ENCODE data around the gene RNF31. TPM values are rescaled to one million over a fixed set of nuclear protein-coding genes. Genes with fewer than 3 reads are reported as not detected.

RNF31 gene
- total and polyA plus RNA-seq, 2 donors (not counting 3 experiments of a cell fraction or from before 2014, with no cell fraction given), result 32.3 to 69.7 TPM

DNA sequence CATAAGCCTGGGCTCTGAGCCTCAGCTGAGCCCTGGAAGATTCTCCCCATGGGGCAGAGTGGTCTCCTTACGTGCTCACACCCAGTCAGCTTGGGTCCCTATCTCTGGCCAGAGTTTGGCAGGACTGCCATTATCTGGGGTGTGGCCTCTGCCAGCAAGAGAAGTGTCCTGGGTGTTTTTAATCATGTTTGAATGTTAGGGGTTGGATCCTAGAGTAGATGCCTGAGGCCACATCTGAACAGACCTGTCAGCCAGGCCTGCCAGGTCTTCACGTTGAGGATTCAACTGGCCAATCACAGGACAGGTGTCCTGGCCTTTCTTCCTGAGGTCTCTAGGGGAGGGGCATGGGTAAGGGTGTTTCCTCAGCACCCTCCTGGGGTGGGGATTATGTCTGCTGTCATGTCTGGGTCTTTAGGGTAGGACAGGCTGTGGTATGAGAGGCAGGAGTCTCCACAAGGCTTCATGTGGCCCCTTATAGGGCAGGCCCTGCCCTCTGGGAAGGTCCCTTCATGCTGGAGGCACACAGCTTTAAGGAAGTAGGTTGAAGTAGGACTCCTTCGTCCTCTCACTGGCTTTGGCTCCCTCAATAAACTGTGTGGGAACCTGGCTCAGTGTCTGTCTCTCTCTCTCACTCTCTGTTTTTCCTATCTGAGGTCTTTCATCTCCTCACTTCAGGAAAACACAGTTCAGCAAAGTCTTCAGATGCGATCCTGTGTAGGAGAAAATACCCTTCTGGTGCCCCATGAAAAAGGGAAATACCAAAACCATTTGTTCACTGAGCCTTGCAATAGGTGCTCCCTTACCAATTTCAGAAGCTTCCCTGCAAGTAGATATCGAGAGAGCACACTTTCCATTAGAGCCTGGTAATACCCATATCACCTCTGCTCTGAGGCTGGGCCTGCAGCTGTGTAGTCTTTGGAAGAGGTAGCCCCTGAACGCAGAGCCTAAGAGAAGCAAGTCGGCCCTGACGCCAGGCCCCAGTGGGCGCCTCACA lies 23.6 kb upstream of the RNF31 start:
- TF ChIP-seq POLR2A (IDR thresholded peaks at IDR 0.05; ENCODE audit: low read depth, low read length) (no peak), MYC (IDR thresholded peaks at IDR 0.05; ENCODE audit: low read depth, low read length) (no peak), MAX (IDR thresholded peaks at IDR 0.05; ENCODE audit: insufficient read depth, insufficient read length) (no peak), JUN (IDR thresholded peaks at IDR 0.05; ENCODE audit: borderline replicate concordance, insufficient read depth, insufficient read length, low read depth) (no peak), FOS (IDR thresholded peaks at IDR 0.05; ENCODE audit: borderline replicate concordance, insufficient read depth, low read length) (no peak), EZH2 (IDR thresholded peaks at IDR 0.05; ENCODE audit: borderline replicate concordance, low read depth, low read length, severe bottlenecking) (no peak), GATA2 (IDR thresholded peaks at IDR 0.05; ENCODE audit: insufficient read depth, insufficient read length, low read depth, low read length) (no peak), POLR2AphosphoS5 (IDR thresholded peaks at IDR 0.05; ENCODE audit: insufficient read depth, low read depth, low read length) (no peak)
- TF ChIP-seq, protein P1, sequence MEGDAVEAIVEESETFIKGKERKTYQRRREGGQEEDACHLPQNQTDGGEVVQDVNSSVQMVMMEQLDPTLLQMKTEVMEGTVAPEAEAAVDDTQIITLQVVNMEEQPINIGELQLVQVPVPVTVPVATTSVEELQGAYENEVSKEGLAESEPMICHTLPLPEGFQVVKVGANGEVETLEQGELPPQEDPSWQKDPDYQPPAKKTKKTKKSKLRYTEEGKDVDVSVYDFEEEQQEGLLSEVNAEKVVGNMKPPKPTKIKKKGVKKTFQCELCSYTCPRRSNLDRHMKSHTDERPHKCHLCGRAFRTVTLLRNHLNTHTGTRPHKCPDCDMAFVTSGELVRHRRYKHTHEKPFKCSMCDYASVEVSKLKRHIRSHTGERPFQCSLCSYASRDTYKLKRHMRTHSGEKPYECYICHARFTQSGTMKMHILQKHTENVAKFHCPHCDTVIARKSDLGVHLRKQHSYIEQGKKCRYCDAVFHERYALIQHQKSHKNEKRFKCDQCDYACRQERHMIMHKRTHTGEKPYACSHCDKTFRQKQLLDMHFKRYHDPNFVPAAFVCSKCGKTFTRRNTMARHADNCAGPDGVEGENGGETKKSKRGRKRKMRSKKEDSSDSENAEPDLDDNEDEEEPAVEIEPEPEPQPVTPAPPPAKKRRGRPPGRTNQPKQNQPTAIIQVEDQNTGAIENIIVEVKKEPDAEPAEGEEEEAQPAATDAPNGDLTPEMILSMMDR (IDR thresholded peaks at IDR 0.05; ENCODE audit: extremely low read depth in 1 of 2, insufficient read depth in 1 of 2, low read depth in 1 of 2, low read length in 2 of 2), result no peak
- no peaks in the 10 kb centered on the region for H3K9me1 ChIP-seq (replicated peaks; ENCODE audit: control insufficient read depth, extremely low read depth, insufficient read depth, low read length)
- H3K4me3 ChIP-seq (replicated peaks in 1 of 3; ENCODE audit: insufficient read depth in 1 of 3, low read depth in 1 of 3, low read length in 3 of 3), result no peak overlapping the region
- H3K9me3 ChIP-seq (replicated peaks; ENCODE audit: control insufficient read depth, insufficient read depth, low read length), result no peaks in the 10 kb centered on the region
- TSS peak; percentile 31 for BruUV-seq (replicated peaks)
- dilution Hi-C loops (cut with MboI; ENCODE audit: extremely low pct_ligation_motif_present, low sequenced_read_pairs) (no loop called here), intact Hi-C loops (cut with micrococcal nuclease) (no loop called here)
- H3K4me1 ChIP-seq (ENCODE audit: control insufficient read depth, extremely low read depth, insufficient read depth, low read length), result no peaks in the 10 kb centered on the region
- POLR2A ChIA-PET, result interaction anchor here (1.2 kb wide), 1 partner anchor 9 kb away, joined by 3 read pairs; no protein-coding TSS in a partner anchor
- no peak overlapping the region for H3K9ac ChIP-seq (replicated peaks; ENCODE audit: extremely low read depth, insufficient read depth, low read length)
- H3K27ac ChIP-seq (ENCODE audit: insufficient read depth, low read depth, low read length), result no peak overlapping the region
- no peak overlapping the region for H3K4me2 ChIP-seq (ENCODE audit: insufficient read depth, low read length)
- CTCF ChIA-PET, result interaction anchor here (1.3 to 1.4 kb wide), 1 partner anchor 37 kb away, joined by 3 to 5 read pairs; the partner anchor contains the start of gene IRF9
- H3K36me3 ChIP-seq (ENCODE audit: control insufficient read depth in 2 of 2, extremely low read depth in 1 of 2, insufficient read depth in 2 of 2, low read length in 2 of 2), result peaks cover 7 to 31% of the 10 kb centered on the region in 2 experiments
- no peaks in the 10 kb centered on the region for H3K27me3 ChIP-seq (ENCODE audit: control insufficient read depth in 2 of 2, insufficient read depth in 2 of 2, low read length in 2 of 2)
- no peak overlapping the region for H2AFZ ChIP-seq (ENCODE audit: low read depth, low read length)
- DNase-seq (ENCODE audit: low read depth, low spot score) (no peak), FAIRE-seq (no peak)
- H4K20me1 ChIP-seq (replicated peaks; ENCODE audit: control insufficient read depth, extremely low read depth, insufficient read depth, low read length), result no peaks in the 10 kb centered on the region
- H3K79me2 ChIP-seq (ENCODE audit: control insufficient read depth, insufficient read depth, low read length), result no peaks in the 10 kb centered on the region
